Measurements from ENCODE around the gene HEATR3.

- TF ChIP-seq, protein P1, sequence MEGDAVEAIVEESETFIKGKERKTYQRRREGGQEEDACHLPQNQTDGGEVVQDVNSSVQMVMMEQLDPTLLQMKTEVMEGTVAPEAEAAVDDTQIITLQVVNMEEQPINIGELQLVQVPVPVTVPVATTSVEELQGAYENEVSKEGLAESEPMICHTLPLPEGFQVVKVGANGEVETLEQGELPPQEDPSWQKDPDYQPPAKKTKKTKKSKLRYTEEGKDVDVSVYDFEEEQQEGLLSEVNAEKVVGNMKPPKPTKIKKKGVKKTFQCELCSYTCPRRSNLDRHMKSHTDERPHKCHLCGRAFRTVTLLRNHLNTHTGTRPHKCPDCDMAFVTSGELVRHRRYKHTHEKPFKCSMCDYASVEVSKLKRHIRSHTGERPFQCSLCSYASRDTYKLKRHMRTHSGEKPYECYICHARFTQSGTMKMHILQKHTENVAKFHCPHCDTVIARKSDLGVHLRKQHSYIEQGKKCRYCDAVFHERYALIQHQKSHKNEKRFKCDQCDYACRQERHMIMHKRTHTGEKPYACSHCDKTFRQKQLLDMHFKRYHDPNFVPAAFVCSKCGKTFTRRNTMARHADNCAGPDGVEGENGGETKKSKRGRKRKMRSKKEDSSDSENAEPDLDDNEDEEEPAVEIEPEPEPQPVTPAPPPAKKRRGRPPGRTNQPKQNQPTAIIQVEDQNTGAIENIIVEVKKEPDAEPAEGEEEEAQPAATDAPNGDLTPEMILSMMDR (IDR thresholded peaks at IDR 0.05): no peak
- no peak for TF ChIP-seq POLR2A (IDR thresholded peaks at IDR 0.05)
- no peak for TF ChIP-seq POLR2AphosphoS5 (IDR thresholded peaks at IDR 0.05)
Measured at GRCh38 chr16:50146479-50147435, 81.0 kb downstream of the HEATR3 start.

All from prostate gland (tissue), 2 donors.